HG03354 (cell line): ENCODE measurements around the gene C22orf23.

ENCODE experiments used
- ATAC-seq: cut with Tn5 transposase; IDR thresholded peaks from one replicate; pipeline ENCODE4 v1.9.1; 2021; ENCODE audit warnings: mild to moderate bottlenecking; ENCODE audit not compliant: unreplicated experiment, poor library complexity, severe bottlenecking

C22orf23 gene

GRCh38 chr22:37953437-37954179, at the start of gene C22orf23, which contains the start of gene POLR2F:
Gene C22orf23 (minus strand): TSS chr22:37953601. CDS start chr22:37953149, 452 bp downstream.
Gene POLR2F (plus strand): TSS chr22:37953699. CDS start chr22:37953788, 89 bp downstream.
- ATAC-seq, result peak; percentile 92

DNA sequence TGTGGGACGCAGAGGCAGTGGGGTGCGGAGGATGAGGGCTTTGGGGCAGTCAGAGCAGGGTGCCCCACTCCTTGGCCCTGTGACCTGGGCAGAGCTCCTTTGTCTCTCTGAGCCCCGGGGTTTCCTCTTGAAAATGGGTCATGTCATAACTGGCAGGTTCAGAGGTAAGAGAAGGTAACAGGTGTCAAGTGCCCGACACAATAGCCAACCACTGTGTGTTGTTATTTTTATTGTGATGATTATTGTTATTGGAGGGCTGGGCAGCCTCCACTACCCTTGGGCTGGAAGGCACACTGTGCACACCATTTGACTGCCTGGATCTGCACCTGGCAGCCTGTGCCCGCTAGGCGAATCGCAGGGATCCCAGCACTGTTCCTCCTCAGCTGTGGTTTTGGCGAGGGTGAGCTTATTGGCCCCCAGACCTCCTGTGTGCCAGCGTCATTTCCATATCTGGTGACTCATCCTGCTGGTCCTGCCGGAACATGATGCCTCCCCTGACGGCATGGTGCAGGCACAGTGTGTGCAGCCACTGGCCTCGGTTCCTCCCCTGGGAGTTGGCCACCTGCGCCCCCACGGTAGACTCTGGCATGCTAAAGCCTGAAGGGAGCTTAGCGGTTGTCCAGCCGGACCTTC, 46.4 kb upstream of the C22orf23 start:
- no peak for ATAC-seq

GRCh38 chr22:37999236-37999635, 45.8 kb upstream of the C22orf23 start:
- no peak for ATAC-seq

GRCh38 chr22:37998543-37998942, 45.1 kb upstream of the C22orf23 start:
- ATAC-seq, result no peak

- no peak for ATAC-seq
Measured at GRCh38 chr22:37996515-37997246, 43.3 kb upstream of the C22orf23 start.

DNA sequence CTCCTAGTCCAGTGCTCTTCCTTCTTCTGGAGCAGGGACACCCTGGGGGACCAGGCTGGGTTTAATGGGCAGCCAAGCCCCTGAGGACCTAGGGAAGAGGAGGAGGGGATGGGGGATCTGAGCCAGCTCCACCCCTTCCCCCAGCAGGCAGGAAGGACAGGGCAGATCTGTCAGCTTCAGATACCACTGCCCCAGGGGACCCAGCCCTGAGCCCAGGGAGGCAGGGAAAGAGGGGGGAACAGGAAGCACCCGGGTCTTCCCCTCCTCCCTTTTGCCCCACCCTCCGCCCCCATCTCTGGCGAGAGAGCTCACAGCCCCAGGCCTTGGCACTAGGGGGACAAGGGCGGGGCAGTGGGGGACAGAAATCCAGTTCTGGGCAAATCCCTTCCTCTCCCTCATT, 42.7 kb upstream of the C22orf23 start:
- no peak for ATAC-seq

DNA sequence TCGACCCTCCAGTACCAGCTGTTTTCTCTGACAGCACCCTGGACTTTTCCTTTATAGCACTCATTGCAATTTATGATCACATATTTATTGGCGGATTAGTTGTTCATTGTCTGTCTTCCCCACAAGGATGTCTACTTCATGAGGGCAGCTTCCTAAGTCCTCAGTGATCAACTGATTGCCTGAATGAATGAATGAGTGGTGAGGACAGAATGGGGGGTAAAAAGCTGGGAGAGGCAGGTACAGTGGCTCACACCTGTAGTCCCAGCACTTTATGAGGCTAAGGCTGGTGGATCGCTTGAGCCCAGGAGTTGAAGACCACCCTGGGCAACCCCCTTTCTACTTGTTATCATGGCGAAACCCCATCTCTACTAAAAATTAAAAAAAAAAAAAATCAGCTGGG, 42.1 kb upstream of the C22orf23 start:
- no peak for ATAC-seq

DNA sequence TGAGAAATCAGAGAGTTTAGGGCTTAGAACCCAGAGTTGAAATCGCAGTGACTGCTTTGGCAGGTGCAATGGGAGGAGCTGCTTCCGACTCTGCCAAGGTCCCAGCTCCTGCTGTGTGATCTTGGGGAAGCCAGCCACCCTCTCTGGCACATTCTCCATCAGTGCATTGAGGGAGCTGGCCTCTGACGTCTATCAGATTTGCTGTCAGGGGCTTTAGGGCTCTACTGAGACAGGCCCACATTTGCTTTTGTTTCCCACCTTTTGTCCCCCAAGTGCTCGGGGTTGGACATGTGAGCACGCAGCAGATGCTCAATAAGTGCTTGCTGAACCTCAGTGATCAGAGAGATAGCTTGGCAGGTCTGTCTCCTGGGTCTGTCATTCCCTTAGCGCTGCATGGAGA, 41.6 kb upstream of the C22orf23 start:
- ATAC-seq, result no peak

DNA sequence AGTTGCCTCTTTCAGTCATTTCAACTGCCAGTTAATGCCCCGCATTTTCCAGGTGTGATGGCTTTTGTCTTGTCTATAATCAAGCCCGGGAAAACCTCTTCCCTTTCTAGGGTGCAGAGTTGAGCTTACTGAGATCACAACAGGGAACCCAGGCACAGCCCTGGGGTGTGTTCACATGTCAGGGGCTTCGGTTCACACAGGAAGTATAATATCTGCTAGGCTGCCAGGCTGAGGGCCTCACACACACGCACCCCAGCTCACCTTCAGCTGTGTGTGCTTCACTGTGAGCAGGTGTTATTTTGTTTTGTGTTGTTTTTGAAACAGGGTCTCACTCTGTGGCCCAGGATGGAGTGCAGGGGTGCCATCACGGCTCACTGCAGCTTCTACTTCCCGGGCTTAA, 40.6 kb upstream of the C22orf23 start:
- ATAC-seq, result no peak

GRCh38 chr22:37991731-37992442, 38.5 kb upstream of the C22orf23 start:
- ATAC-seq, result no peak

DNA sequence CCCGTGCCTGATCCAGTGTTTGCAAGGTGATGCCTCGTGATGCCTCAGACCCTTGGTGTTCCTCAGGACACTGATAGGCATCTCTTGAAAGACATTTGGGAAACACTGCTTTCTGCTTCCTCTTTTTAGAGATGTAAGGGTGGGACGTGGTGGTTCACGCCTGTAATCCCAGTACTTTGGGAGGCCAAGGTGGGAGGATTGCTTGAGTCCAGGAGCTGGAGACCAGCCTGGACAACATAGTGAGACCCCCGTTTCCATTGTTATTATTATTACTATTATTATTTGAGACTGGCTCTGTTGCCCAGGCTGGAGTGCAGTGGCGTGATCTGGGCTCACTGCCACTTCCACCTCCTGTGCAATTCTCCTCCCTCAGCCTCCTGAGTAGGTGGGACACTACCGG, 37.5 kb upstream of the C22orf23 start:
- ATAC-seq, result no peak

GRCh38 chr22:37990301-37990700, 36.9 kb upstream of the C22orf23 start:
- no peak for ATAC-seq

GRCh38 chr22:37989146-37990045, 36.0 kb upstream of the C22orf23 start:
- no peak for ATAC-seq

GRCh38 chr22:37986371-37986770, 33.0 kb upstream of the C22orf23 start:
- ATAC-seq, result no peak

DNA sequence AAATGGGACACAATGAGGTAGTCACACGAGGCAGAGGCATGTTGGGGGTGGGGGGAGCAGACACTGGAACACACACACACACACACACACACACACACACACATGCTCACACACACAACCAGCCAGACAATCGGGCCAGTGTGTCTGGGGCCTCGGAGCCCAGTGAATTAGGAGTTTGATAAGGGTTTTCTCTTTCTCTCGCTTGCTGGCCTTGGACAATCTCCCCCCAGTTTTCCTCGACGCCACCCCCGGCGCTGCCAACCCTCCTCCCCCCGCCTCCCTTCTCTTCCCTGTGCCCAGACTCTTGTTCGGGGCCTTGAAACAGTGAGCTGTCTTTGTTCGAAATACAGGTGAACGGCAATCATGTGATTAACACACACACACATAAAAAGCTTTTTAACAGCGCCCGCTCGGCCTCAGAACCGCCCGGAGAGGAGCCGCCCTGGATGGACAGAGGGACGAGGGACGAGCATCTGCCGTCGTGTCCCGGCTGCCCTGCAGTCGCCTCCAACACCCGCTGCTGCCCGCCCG, 32.4 kb upstream of the C22orf23 start:
- ATAC-seq, result no peak

DNA sequence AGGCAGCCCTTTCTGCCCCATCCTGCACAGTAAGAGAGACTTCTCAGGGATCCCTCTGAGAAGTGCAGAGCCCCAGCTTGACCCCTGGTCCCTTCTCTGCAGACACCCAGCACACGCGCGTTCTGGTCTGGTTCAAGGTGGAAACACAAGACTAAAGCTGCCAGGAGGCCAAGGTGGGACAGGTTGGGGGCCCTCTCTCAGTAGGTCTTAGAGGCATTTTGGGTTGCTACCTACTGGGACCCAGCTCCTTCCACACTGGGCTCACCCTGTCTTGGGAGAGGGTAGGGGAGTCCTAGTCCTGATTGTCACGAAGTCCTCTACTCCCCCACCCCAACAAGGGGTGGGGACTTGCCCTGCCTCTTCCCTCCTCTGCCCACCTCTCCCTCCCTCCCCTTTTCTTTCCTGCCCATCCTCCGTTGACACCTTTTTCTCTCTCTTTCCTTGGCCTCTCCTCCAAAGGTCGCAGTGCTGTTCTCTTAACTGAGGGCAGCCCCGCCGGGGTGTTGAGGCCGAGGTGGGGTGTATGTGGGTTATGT, 31.7 kb upstream of the C22orf23 start:
- no peak for ATAC-seq

- no peak for ATAC-seq
Measured at GRCh38 chr22:37983860-37984791, 30.7 kb upstream of the C22orf23 start, which contains the start of gene SOX10. Gene SOX10 (minus strand): TSS chr22:37984555. CDS start chr22:37983784, 771 bp downstream.
